Keratinocyte (primary cell): ENCODE data around the gene ELL.

Experiments
- EZH2 ChIP-seq: IDR thresholded peaks from one replicate; pipeline ENCODE4 v1.6.1; 2012; ENCODE audit warnings: inconsistent platforms, mild to moderate bottlenecking, low read length, moderate library complexity
- TF ChIP-seq, protein P1 (sequence below), 3 experiments: IDR thresholded peaks in 1 of 3; conservative IDR thresholded peaks in 1 of 3; optimal IDR thresholded peaks in 1 of 3; 2 replicates in 2 of 3; 3 replicates in 1 of 3; pipeline versions ENCODE3 to v1.5.1; 2011; ENCODE audit warnings: low read length in 3 of 3, mild to moderate bottlenecking in 3 of 3, moderate library complexity in 2 of 3, control low read depth in 1 of 3, inconsistent platforms in 1 of 3; ENCODE audit not compliant: insufficient read depth in 2 of 3; ENCODE audit errors: extremely low read depth in 1 of 3

DNA sequence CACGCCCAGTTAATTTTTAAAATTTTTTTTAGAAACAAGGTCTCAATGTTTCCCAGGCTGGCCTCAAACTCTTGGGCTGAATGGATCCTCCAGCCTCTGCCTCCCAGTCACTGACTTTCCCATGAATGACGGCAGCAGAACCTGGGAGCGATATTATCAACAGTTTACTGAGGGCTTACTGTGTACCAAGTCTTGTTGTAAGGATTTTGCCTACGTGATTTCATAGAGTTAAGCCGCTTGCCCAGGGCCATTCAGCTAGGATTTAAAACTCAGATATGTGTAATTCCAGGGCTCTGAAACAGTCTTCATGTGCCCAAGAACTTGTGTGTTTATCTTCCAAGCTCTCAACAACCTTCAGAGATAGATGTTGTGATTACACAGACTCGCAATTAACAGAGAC is 29.8 kb upstream of the ELL start:
- TF ChIP-seq, protein P1, sequence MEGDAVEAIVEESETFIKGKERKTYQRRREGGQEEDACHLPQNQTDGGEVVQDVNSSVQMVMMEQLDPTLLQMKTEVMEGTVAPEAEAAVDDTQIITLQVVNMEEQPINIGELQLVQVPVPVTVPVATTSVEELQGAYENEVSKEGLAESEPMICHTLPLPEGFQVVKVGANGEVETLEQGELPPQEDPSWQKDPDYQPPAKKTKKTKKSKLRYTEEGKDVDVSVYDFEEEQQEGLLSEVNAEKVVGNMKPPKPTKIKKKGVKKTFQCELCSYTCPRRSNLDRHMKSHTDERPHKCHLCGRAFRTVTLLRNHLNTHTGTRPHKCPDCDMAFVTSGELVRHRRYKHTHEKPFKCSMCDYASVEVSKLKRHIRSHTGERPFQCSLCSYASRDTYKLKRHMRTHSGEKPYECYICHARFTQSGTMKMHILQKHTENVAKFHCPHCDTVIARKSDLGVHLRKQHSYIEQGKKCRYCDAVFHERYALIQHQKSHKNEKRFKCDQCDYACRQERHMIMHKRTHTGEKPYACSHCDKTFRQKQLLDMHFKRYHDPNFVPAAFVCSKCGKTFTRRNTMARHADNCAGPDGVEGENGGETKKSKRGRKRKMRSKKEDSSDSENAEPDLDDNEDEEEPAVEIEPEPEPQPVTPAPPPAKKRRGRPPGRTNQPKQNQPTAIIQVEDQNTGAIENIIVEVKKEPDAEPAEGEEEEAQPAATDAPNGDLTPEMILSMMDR (optimal IDR thresholded peaks at IDR 0.05 in 1 of 3, IDR thresholded peaks at IDR 0.05 in 1 of 3, conservative IDR thresholded peaks at IDR 0.05 in 1 of 3; ENCODE audit: extremely low read depth in 1 of 3, insufficient read depth in 2 of 3, low read length in 3 of 3), result no peak
- no peak for TF ChIP-seq EZH2
